NCI-H345 (cell line): ENCODE measurements around the gene FANCD2OS.
"Not testable (repeated sequence)": the region's sequence is repeated elsewhere in the genome, so short reads cannot be mapped to it uniquely, and the experiment has no call there.

Experiments
- DNase-seq: peaks from one replicate; lab custom pipeline; 2025; lab: John Stamatoyannopoulos, UW

The FANCD2OS gene, protein sequence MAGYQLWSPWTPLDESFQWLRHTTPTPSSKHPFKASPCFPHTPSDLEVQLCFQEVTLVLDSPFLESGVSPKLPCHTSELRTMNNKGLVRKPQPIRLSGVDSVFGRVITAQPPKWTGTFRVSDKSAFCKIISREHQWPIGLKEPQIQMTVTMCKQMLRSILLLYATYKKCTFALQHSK

DNA sequence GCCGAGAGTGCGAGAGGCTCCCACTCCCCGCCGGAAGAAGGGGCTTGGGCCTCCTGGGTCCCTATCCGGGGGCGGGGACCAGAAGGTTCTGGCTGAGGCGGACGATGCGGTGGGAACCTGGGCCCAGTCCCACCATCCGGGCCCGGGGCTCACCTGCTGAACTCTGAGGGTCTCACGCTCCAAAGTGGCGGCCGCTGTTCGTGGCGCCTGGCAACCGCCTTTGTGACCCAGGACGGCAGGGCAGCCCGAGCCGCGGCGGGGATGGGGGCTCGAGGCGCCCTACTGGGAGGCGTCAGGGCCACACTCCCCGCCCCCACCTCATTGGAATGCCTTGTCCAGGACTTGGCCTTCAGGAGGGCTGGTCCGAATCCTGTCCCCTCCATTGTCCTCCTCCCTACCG, at the start of gene FANCD2OS:
Gene FANCD2OS (minus strand): TSS at position 165 of the 400 bp plus-strand sequence. CDS start 3,481 bp downstream, outside the sequence.
- DNase-seq, result no peak

DNA sequence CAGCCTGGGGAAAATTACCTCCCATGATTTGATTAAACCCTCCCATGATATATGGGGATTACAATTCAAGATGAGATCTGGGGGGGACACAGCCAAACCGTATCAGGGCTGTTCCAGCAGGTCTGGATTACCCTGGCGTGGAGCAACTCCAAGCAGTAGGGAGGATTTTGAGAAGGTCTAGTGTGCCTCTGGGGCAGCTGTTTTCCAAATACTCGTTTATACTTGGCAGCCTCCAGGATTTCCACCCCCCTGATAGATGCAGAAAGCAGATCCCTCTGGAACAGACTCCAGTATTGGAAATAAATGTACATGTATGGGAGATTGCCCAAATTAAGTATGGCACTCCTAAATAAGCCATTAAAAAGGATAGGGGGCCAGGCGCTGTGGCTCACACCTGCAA, 49.0 kb upstream of the FANCD2OS start:
- DNase-seq, result no peak

DNA sequence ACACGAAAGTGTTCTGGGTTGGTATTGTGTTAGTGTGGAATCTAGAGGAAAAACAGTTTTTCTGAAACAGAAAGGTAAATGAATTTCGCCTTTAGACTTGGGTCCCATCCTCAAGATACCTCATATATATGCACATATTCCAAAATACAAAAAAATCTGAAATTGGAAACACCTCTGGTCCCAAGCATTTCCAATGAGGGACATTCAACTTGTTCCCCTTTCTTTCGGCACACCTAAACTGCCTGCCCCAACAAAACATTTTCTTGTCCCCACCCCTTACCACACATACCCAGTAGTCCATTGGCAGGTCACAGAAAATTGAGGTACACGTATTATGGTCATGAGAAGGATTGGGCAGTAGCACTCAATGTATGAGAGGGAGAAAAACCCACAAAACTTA, 47.6 kb upstream of the FANCD2OS start:
- DNase-seq, result no peak

DNA sequence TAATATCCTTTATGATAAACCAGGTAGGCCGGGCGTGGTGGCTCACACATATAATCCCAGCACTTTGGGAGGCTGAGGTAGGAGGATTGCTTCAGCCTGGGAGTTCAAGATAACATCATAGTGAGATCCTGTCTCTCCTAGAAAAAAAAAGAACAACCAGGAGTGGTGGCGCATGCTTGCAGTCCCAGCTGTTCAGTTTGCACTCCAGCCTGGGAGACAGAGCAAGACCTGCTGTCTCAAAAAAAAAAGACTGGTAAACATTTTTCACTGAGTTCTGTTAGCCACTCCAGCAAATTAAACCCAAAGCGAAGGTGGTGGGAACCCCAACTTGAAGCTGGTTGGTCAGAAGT, 47.0 kb upstream of the FANCD2OS start:
- no peak for DNase-seq

DNA sequence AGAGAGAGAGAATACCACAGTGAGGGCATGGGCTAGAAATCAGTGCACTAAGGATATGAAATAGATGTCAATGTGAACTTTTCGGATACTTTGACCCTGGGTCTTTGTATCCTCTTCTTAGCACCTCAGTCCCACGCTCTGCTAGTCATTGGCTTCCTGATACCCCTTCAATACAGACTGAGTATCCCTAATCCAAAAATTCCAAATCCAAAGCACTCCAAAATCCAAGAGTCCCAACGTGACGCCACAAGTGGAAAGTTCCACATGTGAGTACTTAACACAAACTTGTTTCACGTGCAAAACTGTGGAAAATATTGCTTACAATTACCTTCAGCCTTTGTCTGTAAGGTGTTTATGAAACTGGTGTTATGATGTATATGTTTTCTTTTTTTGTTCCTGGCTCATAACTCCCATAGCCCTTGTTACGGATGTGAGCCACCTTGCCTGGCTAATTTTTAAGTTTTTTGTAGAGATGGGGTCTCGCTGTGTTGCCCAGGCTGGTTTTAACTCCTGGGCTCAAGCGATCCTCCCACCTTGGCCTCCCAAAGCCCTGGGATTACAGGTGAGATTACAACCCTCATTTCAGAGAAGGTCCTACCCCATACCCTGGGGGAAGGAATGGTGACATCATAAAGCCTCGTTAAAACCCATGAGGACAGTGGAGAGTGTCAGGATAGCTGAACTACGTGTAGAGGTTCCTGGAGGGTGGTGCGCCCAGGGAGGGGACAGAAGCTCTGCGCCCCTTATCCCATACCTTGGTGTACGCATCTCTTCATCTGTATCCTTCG, 46.5 kb upstream of the FANCD2OS start:
- DNase-seq, result no peak

DNA sequence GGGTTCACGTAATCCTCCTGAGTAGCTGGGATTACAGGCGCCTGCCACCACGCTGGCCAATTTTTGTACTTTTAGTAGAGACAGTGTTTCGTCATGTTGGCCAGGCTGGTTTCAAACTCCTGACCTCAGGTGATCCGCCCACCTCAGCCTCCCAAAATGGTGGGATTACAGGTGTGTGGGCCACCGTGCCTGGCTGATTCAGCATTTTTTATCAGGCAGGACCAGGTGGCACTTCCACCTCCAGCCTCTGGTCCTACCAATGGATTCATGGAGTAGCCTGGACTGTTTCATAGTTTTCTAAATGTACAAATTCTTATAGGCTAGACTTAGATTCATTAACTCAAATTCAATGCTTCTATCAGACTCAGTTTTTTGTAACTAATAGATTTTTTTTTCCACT, 42.9 kb upstream of the FANCD2OS start:
- no peak for DNase-seq

DNA sequence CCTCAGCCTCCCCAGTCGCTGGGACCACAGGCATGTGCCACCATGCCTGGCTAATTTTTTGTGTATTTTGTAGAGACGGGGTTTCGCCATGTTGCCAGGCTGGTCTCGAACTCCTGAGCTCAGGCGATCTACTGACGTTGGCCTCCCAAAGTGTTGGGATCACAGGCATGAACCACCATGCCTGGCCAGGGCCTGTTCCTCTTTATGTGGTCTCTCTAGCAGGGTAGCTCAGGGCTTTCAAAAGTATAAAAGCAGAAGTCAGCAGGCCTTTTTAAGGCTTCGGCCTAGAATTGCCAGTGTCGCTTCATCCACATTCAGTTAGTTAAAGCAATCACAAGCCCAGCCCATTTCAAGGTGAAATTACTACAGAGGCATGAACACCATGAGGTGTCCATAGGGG, 41.2 kb upstream of the FANCD2OS start:
- no peak for DNase-seq

DNA sequence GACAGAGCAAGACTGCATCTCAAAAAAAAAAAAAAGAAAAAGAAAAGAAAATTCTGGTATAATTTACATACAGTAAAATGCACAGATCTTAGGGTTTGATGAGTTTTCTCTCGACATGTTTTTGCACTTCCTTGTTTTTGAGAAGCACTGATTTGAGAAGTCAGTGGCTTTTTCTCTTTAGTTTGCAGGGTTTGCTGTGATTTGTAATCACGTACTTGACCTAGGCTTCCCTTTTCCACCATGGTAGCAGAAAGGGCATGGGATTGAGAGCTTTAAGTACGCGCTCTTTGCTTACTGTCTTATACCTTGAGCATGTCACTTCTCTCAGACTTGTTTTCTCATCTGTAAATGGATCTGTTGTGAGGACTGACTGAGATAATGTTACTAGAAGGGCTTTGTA, 37.6 kb upstream of the FANCD2OS start:
- DNase-seq, result no peak

DNA sequence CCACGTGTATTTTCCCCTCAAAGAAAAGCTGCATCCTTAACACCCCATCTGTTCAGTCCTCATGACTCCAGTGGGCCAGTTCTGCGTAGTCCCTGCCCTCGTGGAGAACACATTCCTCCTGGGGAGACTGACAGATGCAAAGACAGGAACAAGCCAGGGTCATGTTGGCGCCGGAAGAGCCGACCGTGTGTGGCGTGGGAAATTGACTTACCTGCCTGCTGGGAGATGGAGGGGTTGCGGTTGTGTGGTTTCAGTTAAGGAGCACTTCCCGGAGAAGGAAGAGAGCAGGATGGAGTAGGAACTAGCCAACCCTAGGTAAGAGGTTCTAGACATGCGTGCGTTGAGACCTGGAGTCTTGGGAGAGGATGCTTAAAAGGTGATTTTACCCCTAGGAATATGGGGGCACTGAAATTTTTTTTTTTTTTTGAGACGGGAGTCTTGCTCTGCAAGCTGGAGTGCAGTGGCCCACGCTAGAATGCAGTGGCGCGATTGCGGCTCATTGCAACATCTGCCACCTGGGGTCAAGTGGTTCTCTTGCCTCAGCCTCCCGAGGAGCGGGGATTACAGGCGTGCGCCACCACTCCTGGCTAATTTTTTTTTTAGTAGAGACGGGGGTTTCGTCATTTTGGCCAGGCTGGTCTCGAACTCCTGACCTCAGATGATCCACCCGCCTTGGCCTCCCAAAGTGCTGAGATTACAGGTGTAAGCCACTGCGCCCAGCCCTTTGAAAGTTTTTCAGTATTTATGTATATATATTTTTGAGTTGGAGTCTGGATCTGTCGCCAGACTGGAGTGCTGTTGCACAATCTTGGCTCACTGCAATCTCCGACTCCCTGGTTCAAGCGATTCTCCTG, 34.9 kb upstream of the FANCD2OS start:
- no peak for DNase-seq

DNA sequence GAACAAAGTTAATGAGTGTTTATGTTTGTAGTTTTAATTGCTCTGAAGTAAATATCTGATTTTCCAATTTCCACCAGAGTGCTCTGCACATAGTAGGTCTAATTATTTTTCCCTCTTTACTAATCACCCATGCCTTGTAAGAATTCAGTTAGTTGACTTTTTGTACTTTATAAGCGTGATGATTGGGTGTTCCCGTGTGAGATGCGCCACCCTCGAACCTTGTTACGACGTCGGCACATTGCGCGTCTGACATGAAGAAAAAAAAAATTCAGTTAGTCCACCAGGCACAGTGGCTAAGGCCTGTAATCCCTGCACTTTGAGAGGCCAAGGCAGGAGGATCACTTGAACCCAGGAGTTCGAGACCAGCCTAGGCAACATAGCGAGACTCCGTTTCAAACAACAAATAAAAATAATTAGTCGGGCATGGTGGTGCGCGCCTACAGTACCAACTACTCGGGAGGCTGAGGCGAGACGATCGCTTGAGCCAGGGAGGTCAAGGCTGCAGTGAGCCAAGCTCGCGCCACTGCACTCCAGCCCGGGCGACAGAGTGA, 33.0 kb upstream of the FANCD2OS start:
- no peak for DNase-seq

DNA sequence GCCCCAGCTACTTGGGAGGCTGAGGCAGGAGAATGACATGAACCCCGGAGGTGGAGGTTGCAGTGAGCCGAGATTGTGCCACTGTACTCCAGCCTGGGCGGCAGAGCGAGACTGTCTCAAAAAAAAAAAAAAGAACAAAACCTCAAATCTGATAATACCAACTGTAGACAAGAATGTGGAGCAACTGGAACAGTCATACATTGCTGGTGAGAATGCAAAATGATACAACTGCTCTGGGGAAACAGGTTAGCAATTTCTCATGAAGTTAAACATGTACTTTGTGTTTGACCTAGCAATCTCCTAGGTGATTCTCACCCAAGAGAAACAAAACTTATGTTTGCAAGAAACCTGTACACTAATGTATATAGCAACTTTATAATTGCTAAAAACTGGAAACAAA, 29.1 kb upstream of the FANCD2OS start:
- DNase-seq, result no peak

DNA sequence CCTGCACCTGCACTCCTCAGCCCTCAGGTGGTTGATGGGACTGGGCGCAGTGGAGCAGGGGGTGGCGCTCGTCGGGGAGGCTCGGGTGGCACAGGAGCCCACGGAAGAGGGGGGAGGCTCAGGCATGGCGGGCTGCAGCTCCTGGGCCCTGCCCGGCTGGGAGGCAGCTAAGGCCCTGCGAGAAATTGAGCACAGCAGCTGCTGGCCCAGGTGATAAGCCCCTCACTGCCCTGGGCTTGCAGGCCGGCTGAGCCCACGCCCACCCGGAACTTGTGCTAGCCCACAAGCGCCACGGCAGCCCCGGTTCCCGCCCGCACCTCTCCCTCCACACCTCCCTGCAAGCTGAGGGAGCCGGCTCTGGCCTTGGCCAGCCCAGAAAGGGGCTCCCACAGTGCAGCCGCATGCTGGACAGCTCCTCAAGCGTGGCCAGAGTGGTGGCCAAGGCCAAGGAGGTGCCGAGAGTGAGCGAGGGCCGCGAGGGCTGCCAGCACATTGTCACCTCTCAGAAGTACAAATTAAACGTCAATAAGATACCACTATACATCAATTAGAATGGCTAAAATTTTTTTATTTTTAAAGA, 28.5 kb upstream of the FANCD2OS start:
- DNase-seq, result no peak

DNA sequence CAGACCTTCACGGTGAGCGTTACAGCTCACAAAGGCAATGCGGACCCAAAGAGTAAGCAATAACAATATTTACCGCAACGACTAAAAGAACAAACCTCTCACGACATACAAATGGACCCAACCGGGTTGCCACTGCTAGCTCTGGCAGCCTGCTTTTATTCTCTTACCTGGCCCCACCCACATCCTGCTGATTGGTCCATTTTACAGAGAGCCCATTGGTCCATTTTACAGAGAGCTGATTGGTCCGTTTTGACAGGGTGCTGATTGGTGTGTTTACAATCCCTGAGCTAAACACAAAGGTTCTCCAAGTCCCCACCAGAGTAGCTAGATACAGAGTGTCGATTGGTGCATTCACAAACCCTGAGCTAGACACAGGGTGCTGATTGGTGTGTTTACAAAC, 27.8 kb upstream of the FANCD2OS start:
- DNase-seq, result not testable (repeated sequence)

DNA sequence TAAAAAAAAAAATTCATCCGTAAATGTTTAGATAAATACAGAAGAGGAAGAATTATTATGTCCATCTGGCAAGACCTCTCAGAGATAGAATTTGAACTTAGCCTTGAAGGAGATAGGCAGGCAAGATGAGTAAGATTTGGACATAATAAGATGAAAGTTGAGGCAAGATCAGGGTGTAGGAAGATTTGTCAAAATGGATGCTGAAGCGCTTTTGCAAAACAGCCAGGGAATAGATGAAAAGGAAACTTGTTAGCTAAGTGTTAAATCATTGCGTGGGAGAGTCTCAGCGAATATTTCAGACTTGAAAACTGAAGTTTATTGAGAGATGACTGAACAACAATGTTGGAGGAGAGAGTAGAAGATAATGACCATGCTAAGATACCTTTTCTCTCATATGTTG, 14.7 kb upstream of the FANCD2OS start:
- no peak for DNase-seq

DNA sequence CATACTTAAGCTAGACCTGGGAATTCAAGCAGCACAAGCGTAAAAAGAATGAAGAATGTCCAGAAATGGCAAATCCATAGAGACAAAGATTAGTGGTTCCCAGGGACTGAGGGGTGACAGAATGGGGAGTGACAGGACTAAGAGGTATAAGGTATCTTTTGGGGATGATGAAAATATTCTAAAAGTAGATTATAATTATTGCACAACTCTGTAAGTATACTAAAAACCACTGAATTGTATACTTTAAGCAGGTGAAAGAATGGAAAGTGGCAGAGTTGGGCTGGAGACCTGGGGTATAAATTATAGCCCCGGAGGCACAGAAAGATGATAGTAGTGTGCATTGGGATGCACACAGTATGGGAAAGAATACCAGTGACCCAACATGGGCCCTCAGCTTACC, 13.0 kb upstream of the FANCD2OS start:
- no peak for DNase-seq

DNA sequence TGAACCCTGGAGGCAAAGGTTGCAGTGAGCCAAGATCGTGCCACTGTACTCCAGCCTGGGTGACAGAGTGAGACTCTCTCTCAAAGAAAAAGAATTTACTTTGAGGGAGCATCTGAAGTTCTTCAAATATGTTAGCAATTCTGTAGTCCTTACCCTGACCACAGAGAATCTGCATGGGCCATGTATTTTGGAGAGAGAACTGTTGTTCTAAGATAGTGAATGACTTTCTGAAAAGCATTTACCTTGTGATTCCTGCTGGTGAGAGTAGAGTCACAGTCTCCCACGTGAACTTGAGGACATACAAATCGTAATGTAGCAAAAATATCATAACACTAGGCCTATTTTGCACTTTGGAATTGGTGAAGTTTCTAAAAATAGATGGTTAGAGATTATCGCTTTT, 11.3 kb upstream of the FANCD2OS start:
- DNase-seq, result no peak

DNA sequence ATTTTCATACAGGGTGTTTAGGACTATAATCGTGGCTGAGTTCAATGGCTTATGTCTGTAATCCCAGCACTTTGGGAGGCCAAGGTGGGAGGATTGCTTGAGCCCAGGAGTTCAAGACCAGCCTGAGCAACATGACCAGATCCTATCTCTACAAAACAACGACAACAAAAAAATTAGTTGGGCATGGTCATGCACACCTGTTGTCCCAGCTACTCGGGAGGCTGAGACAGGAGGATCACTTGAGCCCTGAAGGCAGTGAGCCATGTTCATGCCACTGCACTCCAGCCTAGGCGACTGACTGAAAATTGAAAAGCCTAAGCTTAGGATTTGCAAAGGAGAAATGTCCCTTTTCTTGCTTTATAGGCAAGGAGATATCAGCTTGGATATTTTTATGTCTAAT, 8.9 kb upstream of the FANCD2OS start:
- no peak for DNase-seq

DNA sequence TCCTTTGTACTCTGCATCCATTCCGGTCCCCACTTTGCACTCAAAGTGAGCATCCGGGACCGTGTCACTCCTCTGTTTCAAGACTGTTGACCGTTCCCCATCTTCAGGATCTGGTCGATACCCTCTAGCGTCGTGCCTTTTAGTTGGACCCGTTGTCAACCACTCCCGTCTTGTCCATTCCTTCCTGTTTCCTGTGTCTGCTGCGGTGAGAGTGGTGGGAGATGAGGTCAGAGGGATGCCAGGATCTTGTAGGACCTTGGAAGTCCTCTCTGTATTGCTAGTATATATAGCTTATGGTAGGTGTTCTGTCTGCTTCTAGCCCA, 8.0 kb upstream of the FANCD2OS start:
- no peak for DNase-seq

DNA sequence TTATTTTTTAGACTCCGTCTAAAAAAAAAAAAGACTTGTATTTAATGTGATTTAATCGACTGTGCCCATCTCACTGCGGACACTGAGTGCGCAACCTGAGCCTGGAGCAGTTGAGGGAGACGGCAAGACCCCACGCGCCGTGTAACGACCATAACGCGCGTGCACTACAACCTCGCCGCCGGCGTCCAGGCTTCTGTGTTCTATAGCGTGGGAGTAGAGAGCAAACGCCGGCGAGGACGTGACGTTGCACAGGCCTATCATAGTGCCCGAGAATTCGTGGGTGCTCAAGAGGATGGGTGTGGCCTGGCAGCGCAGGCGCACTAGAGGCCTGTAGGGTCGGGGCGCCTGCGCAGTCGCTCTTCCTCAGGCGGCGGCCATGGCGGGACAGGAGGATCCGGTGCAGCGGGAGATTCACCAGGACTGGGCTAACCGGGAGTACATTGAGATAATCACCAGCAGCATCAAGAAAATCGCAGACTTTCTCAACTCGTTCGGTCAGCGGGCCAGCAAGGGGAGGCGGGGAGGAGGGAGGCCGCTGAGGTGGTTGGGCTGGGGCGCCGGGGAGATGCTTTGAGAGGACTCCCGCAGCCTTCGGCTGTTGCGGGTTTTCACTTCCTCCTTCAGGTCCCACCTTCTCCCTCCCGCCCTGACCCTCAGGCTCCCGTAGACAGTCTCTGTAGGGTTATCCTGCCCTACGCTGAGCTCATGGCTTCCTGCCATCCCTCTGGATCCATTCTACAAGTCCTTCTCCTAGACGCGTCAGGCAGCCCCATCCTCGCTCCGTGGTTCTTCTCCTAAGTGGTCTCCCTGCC, 7.5 kb upstream of the FANCD2OS start, which contains the start of gene BRK1:
Gene BRK1 (plus strand): TSS at position 350 of the 812 bp plus-strand sequence. CDS start 27 bp downstream, at position 377.
- peak; percentile 90 for DNase-seq

DNA sequence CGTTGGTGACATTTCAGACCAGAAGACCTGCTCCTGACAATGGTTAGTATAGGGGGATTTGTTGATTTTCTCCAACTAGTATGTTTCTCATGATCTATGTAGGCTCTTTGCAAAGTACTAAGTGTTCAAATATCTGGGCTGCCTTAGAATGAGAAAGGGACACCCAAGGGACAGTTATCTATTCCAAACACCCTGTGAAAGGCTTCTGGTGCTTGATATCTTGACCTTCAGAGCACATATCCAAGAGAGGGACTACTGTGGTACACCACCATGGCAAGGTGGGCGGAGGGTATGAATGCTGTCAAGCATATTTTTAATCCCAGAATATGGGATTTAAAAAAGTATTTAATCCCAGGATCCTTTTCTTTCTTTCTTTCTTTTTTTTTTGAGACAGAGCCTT, 1.1 kb downstream of the FANCD2OS start:
- DNase-seq, result no peak

DNA sequence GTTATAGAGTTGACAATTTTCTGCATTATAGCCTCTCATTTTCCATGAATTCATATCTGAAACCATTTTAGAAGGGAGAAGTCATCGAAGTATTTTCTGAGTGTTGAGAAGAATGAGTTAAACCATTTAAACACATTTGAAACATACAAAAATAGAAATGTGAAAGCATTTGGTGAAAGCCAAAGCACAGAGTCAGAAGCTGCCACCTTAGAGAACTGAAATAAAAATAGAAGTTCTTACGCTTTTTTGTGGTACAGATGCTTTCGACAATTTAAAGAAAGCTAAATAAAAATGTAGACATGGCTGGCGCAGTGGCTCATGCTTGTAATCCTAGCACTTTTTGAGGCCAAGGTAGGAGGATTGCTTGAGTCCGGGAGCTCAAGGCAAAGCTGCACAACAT, 9.0 kb downstream of the FANCD2OS start:
- DNase-seq, result no peak

DNA sequence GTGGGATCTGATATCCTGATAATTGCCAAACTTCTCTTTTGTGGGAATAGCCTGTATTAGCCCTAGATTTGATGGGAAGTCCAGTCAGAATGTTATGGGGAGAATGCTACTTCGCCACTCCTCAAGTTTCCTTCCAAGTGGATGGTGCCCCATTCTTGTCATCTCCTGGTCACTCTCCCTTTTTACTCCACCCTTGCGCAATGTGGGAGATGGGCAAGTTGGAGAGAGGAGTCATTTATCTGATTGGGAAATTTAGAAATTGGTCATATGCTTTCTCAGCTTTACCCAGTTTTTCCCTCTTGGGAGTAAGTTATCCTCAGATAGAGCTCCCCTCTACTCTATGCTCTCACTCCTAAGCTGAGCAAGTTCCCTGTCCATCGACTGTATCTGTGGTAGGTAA, 14.4 kb downstream of the FANCD2OS start:
- no peak for DNase-seq
